ENCODE results near the gene MRPL36. TPM values are rescaled to one million over a fixed set of nuclear protein-coding genes. Genes with fewer than 3 reads are reported as not detected.

The MRPL36 gene
- total and polyA plus RNA-seq, 2 of the 4 experiments (the other 2 are of a cell fraction): 85.9 to 103 TPM

GRCh38 chr5:1765141-1765879 lies 34.3 kb downstream of the MRPL36 start:
- no TSS peak for BruUV-seq (replicated peaks)
- CTCF ChIA-PET: interaction anchor here (0.6 to 2.3 kb wide), 4 partner anchors 8 to 222 kb away, joined by 3 to 21 read pairs (median 6); partner anchors contain the start of gene NDUFS6
- Histone ChIP-seq H2BK15ac (ENCODE audit: low read depth, low read length) (no peak overlapping the region), H3K4me3 (ENCODE audit: insufficient read depth, low read depth, low read length) (no peak overlapping the region), H3K79me1 (ENCODE audit: low read depth in 1 of 2, low read length in 2 of 2) (no peaks in the 10 kb centered on the region), H2AFZ (replicated peaks; ENCODE audit: low read length, poor library complexity) (no peak overlapping the region), H3K27me3 (ENCODE audit: control insufficient read depth, insufficient read depth, low read length) (peaks cover 7% of the 10 kb centered on the region; the same call in 1 of the 2 replicates), H2AK9ac (replicated peaks; ENCODE audit: low read depth, low read length, poor library complexity) (peak overlapping the region; percentile 3), H4K5ac (ENCODE audit: low read depth, low read length) (no peak overlapping the region), H2AK5ac (ENCODE audit: low read depth, low read length) (no peak overlapping the region), H3K14ac (replicated peaks; ENCODE audit: low read depth, low read length) (no peak overlapping the region), H3K4ac (ENCODE audit: low read depth, low read length) (no peak overlapping the region), H4K20me1 (ENCODE audit: insufficient read depth, low read length) (no peaks in the 10 kb centered on the region), H3K23ac (ENCODE audit: low read depth, low read length) (no peak overlapping the region), H3K4me1 (ENCODE audit: control insufficient read depth, insufficient read depth, low read length) (peaks cover 5% of the 10 kb centered on the region; the same call in 1 of the 2 replicates), H3K9me1 (ENCODE audit: insufficient read depth, low read length) (no peaks in the 10 kb centered on the region), H3K9ac (ENCODE audit: low read depth, low read length) (no peak overlapping the region), H3K18ac (ENCODE audit: low read depth, low read length) (no peak overlapping the region), H3K56ac (ENCODE audit: extremely low read depth, insufficient read depth, low read length) (no peak overlapping the region), H3K9me3 (ENCODE audit: control insufficient read depth, insufficient read depth, low read length) (no peaks in the 10 kb centered on the region), H2BK120ac (ENCODE audit: low read depth, low read length) (no peak overlapping the region), H2BK5ac (ENCODE audit: low read depth, low read length, poor library complexity, severe bottlenecking) (no peak overlapping the region), H3K36me3 (ENCODE audit: control insufficient read depth, insufficient read depth, low read length) (no peaks in the 10 kb centered on the region), H4K91ac (ENCODE audit: insufficient read depth, low read depth, low read length) (no peak overlapping the region), H3K27ac (ENCODE audit: insufficient read depth, low read length) (no peak overlapping the region), H2BK20ac (ENCODE audit: low read depth, low read length) (no peak overlapping the region), H3K4me2 (ENCODE audit: low read depth, low read length) (no peak overlapping the region), H4K8ac (ENCODE audit: low read depth in 2 of 2, low read length in 2 of 2) (no peak overlapping the region)
- TF ChIP-seq MAFK (IDR thresholded peaks at IDR 0.05; ENCODE audit: low read depth, low read length): no peak
- TF ChIP-seq RCOR1 (IDR thresholded peaks at IDR 0.05; ENCODE audit: insufficient replicate concordance, low read length): no peak
- no peak for TF ChIP-seq NFE2L2 (IDR thresholded peaks at IDR 0.05; ENCODE audit: low read depth, low read length)
- no peak for TF ChIP-seq CTCF (conservative IDR thresholded peaks at IDR 0.05; ENCODE audit: low read depth, low read length)
- no peak for TF ChIP-seq MAZ (IDR thresholded peaks at IDR 0.05; ENCODE audit: borderline replicate concordance, low read depth, low read length)
- TF ChIP-seq POLR2A (IDR thresholded peaks at IDR 0.05; ENCODE audit: low read depth, low read length): no peak
- no peak for TF ChIP-seq SMC3 (IDR thresholded peaks at IDR 0.05; ENCODE audit: low read depth, low read length)
- no peak for TF ChIP-seq CHD1 (IDR thresholded peaks at IDR 0.05; ENCODE audit: low read depth, low read length)
- TF ChIP-seq MXI1 (IDR thresholded peaks at IDR 0.05; ENCODE audit: borderline replicate concordance, low read depth, low read length): no peak
- no peak for TF ChIP-seq ELK1 (IDR thresholded peaks at IDR 0.05; ENCODE audit: borderline replicate concordance, low read depth, low read length)
- no peak for TF ChIP-seq RFX5 (IDR thresholded peaks at IDR 0.05; ENCODE audit: low read depth, low read length)
- no peak for TF ChIP-seq USF2 (IDR thresholded peaks at IDR 0.05; ENCODE audit: low read depth, low read length)
- no peak for TF ChIP-seq FOS (IDR thresholded peaks at IDR 0.05; ENCODE audit: low read depth, low read length)
- no peak for TF ChIP-seq RAD21 (IDR thresholded peaks at IDR 0.05; ENCODE audit: low read length)
- peak; percentile 32; the same call in 1 of the 2 replicates for ATAC-seq (ENCODE audit: low read depth)
- peak; percentile 13 for DNase-seq
- in situ Hi-C loops (cut with MboI; ENCODE audit: low sequenced_read_pairs) (no loop called here), dilution Hi-C loops (cut with HindIII; ENCODE audit: low sequenced_read_pairs, unreplicated experiment) (no loop called here), intact Hi-C loops (cut with micrococcal nuclease) (loop anchor here (2.0 kb wide), 1 partner anchor 35 kb away; the partner anchor contains the start of gene NDUFS6)
- no CpG with 5 or more reads among the region's 15 CpGs for WGBS, 2 experiments (ENCODE audit: extremely low coverage in 2 of 2, insufficient read length in 1 of 2)
- POLR2A ChIA-PET (ENCODE audit: unreplicated experiment): no interaction called here

Data from IMR-90 (cell line).